ENCODE results near the gene INPP5A.

INPP5A gene

GRCh38 chr10:132808383-132809231, 271.0 kb downstream of the INPP5A start:
- Histone ChIP-seq H3K27me3 (ENCODE audit: insufficient read depth, low read depth, severe bottlenecking) (no peaks in the 10 kb centered on the region), H3K27ac (no peak overlapping the region), H3K4me3 (ENCODE audit: low read depth, low read length) (no peak overlapping the region), H3K9me3 (ENCODE audit: severe bottlenecking) (no peaks in the 10 kb centered on the region), H3K36me3 (no peaks in the 10 kb centered on the region)
- no peak for TF ChIP-seq CTCF (IDR thresholded peaks at IDR 0.05; ENCODE audit: low read depth, low read length)
- DNase-seq: no peak

GRCh38 chr10:132809232-132810140, 271.9 kb downstream of the INPP5A start:
- Histone ChIP-seq H3K36me3 (no peaks in the 10 kb centered on the region), H3K4me3 (ENCODE audit: low read depth, low read length) (no peak overlapping the region), H3K27ac (no peak overlapping the region), H3K27me3 (ENCODE audit: insufficient read depth, low read depth, severe bottlenecking) (no peaks in the 10 kb centered on the region), H3K9me3 (ENCODE audit: severe bottlenecking) (no peaks in the 10 kb centered on the region)
- DNase-seq: no peak
- no peak for TF ChIP-seq CTCF (IDR thresholded peaks at IDR 0.05; ENCODE audit: low read depth, low read length)

GRCh38 chr10:132810141-132810806, 272.7 kb downstream of the INPP5A start:
- Histone ChIP-seq H3K27ac (no peak overlapping the region), H3K27me3 (ENCODE audit: insufficient read depth, low read depth, severe bottlenecking) (no peaks in the 10 kb centered on the region), H3K36me3 (no peaks in the 10 kb centered on the region), H3K9me3 (ENCODE audit: severe bottlenecking) (no peaks in the 10 kb centered on the region), H3K4me3 (ENCODE audit: low read depth, low read length) (no peak overlapping the region)
- no peak for DNase-seq
- no peak for TF ChIP-seq CTCF (IDR thresholded peaks at IDR 0.05; ENCODE audit: low read depth, low read length)

- DNase-seq: no peak
- Histone ChIP-seq H3K36me3 (no peaks in the 10 kb centered on the region), H3K27me3 (ENCODE audit: insufficient read depth, low read depth, severe bottlenecking) (no peaks in the 10 kb centered on the region), H3K4me3 (ENCODE audit: low read depth, low read length) (no peak overlapping the region), H3K27ac (no peak overlapping the region), H3K9me3 (ENCODE audit: severe bottlenecking) (no peaks in the 10 kb centered on the region)
- TF ChIP-seq CTCF (IDR thresholded peaks at IDR 0.05; ENCODE audit: low read depth, low read length): no peak
Observed at GRCh38 chr10:132810807-132811700, 273.5 kb downstream of the INPP5A start.

GRCh38 chr10:132811891-132812481, 274.4 kb downstream of the INPP5A start:
- no peaks in the 10 kb centered on the region for H3K36me3 ChIP-seq
- no peak overlapping the region for H3K27ac ChIP-seq
- no peak for DNase-seq
- no peaks in the 10 kb centered on the region for H3K9me3 ChIP-seq (ENCODE audit: severe bottlenecking)
- no peak overlapping the region for H3K4me3 ChIP-seq (ENCODE audit: low read depth, low read length)
- no peak for TF ChIP-seq CTCF (IDR thresholded peaks at IDR 0.05; ENCODE audit: low read depth, low read length)
- no peaks in the 10 kb centered on the region for H3K27me3 ChIP-seq (ENCODE audit: insufficient read depth, low read depth, severe bottlenecking)

All from WERI-Rb-1 (cell line).